WI38 (cell line): Measurements from ENCODE around the gene CYTL1.

ENCODE experiments used
- H3K4me3 ChIP-seq: 2 replicates; pipeline ENCODE4 v1.5.1; 2011; ENCODE audit warnings: low read depth, mild to moderate bottlenecking, control low read depth, low read length
- TF ChIP-seq, protein P1 (sequence below): IDR thresholded peaks from 2 replicates; pipeline ENCODE4 v1.5.1; 2012; ENCODE audit warnings: low read depth, mild to moderate bottlenecking, control low read depth, low read length

Gene CYTL1

DNA sequence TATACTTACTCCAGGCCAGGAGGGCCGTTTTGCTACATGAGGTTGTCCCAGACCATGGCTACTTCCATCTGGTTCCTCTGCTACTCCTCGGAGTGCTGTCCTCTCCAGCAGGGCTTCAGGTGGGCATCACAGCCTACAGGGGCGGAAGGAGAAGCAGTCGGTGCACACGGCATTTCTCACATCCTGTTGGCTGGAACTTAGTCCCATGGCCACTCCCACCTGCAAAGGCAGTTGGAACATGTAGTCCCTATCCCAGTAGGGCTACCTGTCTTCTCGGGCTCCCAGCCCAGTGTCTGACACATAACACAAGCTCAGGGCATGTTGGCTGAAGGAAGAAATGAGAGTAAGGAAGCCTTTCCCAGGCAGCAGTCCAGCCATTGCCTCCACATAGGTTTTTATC is 24.3 kb upstream of the CYTL1 start:
- TF ChIP-seq, protein P1, sequence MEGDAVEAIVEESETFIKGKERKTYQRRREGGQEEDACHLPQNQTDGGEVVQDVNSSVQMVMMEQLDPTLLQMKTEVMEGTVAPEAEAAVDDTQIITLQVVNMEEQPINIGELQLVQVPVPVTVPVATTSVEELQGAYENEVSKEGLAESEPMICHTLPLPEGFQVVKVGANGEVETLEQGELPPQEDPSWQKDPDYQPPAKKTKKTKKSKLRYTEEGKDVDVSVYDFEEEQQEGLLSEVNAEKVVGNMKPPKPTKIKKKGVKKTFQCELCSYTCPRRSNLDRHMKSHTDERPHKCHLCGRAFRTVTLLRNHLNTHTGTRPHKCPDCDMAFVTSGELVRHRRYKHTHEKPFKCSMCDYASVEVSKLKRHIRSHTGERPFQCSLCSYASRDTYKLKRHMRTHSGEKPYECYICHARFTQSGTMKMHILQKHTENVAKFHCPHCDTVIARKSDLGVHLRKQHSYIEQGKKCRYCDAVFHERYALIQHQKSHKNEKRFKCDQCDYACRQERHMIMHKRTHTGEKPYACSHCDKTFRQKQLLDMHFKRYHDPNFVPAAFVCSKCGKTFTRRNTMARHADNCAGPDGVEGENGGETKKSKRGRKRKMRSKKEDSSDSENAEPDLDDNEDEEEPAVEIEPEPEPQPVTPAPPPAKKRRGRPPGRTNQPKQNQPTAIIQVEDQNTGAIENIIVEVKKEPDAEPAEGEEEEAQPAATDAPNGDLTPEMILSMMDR, result no peak
- H3K4me3 ChIP-seq, result no peak overlapping the region

DNA sequence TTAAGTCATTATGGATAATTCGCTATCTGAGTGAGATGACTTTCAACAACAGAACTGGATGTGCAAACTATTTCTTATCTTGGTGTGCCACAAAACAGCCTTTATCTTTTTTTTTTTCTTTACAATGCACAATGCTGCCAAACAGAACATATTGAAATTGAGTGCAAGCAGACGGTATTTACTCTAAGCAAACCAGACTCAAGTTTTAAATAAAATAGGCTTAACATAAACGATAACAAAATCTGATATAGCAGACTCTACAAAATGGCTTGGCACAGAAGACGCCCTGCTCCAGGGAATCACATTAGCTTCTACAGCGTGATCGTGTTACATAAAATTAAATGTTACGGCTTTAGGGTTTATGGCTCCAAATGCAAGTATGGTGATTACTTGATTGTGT is 22.4 kb upstream of the CYTL1 start:
- no peak overlapping the region for H3K4me3 ChIP-seq
- TF ChIP-seq, protein P1, result no peak

DNA sequence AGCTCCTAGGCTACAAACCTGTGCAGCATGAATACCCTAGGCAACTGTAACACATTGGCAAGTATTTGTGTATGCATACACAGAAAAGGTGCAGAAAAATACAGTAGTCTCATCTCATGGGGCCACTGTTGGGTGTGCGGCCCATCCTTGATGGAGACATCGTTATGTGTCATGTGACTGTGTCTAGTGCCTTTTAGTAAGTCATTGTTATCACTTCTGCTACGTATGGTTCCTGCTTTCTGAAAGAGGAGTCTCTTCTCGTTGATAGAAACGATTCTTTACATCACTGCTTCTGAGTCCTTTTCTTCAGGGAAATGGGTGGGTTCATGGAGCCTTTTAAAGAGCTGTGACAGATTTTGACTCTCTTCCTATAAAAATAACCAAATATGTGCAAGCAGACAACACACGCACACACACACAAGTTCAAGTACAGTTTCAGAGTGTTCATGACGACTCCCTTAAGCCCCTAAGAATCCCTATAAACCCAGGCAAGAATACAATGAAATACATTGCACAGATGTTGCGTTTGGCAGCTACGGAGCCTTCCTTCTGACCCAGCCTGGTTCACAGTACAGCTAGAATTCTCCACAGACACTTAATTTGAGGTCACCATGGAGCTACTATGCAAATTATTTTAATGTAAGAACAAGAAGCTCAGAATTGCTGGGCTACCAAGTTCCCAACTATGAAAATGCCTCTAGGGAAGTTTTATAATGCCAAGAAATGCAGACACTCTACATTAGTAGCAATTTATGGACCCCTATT is 21.8 kb upstream of the CYTL1 start:
- H3K4me3 ChIP-seq, result no peak overlapping the region
- TF ChIP-seq, protein P1, result no peak

DNA sequence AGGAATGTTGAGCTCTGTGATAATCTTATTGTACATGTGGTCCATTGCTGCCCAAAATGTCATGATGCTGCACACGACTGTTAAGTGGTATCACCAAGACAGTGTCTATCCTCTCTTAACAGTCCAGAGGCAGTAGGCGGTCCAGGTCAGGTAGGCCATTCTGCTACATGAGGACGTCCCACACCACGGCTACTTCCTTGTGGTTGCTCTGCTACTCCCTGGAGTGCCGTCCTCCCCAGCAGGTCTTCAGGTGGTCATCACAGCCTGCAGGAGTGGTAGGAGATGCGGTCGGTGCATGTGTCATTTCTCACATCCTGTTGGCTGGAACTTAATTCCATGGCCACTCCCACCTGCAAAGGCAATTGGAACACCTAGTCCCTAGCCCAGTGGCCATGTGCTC is 20.5 kb upstream of the CYTL1 start:
- TF ChIP-seq, protein P1, result no peak
- H3K4me3 ChIP-seq, result no peak overlapping the region

DNA sequence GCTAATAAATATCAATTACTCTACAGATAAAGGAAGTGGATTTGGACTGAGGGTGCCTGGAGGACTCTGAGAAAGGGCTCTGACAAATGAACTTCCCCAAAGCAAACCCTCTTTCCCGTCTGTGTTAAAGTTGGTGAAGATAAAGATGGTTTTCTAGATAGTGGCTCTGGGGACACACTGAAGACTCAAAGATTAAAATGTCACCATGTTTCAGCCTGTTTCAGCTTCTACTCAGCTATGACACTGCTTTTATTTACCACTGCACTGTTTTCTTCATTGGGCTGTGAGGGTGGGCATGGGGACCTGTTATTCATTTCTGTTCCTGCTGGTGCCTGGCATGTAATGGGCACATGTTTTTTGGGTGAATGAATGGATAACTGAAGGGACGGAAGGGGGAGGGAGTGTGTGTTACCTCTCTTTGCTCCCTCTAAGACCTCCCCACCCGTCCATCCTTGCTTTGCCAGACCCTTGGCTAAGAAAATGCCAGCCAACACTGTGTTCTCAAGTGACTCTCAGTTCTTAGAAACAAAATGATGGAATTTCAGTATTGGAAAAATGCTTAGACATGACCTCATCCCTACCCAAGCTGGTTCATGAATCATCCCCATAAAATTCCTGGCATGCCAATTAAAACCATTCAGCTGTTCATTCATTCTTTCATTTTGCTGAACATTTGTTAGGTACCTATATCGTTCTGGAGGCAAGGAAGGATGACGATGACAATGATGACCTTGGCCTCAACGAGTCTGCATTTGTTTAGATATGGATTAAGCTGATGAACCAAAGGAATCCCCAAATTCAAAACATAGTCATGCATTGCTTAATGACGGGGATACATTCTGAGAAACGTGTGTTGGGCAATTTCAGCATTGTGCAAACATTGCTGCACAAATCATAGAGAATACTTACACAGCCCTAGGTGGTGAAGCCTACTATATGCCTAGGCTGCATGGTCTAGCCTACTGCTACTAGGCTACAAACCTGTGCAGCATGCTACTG is 18.6 kb upstream of the CYTL1 start:
- no peak overlapping the region for H3K4me3 ChIP-seq
- TF ChIP-seq, protein P1, result no peak

DNA sequence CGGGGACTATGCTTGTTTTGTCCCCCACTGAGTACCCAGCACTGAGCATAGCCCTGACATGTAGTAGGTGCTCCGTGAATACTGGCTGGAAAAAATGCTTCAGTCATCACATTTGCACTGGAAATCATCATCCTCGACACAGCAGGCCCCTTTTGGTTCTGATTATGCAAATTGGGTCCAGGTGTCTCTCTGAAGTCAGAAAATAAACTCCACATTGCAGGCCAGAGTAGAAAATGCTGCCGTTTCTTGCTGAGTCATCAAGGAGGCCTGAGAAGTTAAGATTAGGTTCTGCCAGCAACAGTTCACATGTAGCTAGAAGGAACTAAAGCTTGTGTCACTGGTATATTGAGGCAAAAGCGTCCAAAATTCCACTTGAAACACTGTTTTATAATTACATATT is 17.0 kb upstream of the CYTL1 start:
- TF ChIP-seq, protein P1, result no peak
- no peak overlapping the region for H3K4me3 ChIP-seq

DNA sequence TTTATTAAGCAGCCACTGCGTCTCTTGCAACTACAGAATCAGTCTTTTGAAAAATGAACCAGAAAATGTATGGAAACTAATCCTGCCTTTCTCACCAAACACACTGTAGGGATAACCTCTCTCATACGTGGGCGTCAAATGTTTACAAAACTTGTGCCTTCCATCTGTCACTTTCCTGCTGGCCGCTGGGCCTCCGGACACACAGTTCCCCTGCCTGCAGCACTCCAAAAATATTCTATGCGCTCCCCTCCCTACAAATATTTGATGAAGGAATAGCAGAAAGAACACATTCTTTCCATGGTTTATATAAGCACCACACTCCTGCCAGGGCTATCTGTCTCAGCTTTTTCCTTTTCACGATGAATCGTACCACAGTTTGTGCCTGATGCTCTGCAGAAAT is 14.9 kb upstream of the CYTL1 start:
- TF ChIP-seq, protein P1, result no peak
- H3K4me3 ChIP-seq, result no peak overlapping the region
